ENCODE measurements around the gene POT1.

The POT1 gene

GRCh38 chr7:124781418-124781817 lies 148.2 kb downstream of the POT1 start:
- H3K4me3 ChIP-seq (ENCODE audit: low read depth, low read length) = no peak overlapping the region
- TF ChIP-seq CTCF (IDR thresholded peaks at IDR 0.05; ENCODE audit: low read depth, low read length, missing control alignments) = no peak
- in situ Hi-C loops (cut with HindIII; ENCODE audit: low sequenced_read_pairs) = no loop called here
- DNase-seq (ENCODE audit: low read depth) = no peak

GRCh38 chr7:124780608-124781007 lies 149.0 kb downstream of the POT1 start:
- H3K4me3 ChIP-seq (ENCODE audit: low read depth, low read length) = no peak overlapping the region
- in situ Hi-C loops (cut with HindIII; ENCODE audit: low sequenced_read_pairs) = no loop called here
- DNase-seq (ENCODE audit: low read depth) = no peak
- no peak for TF ChIP-seq CTCF (IDR thresholded peaks at IDR 0.05; ENCODE audit: low read depth, low read length, missing control alignments)

- H3K4me3 ChIP-seq (ENCODE audit: low read depth, low read length) = no peak overlapping the region
- DNase-seq (ENCODE audit: low read depth) = no peak
- in situ Hi-C loops (cut with HindIII; ENCODE audit: low sequenced_read_pairs) = no loop called here
- TF ChIP-seq CTCF (IDR thresholded peaks at IDR 0.05; ENCODE audit: low read depth, low read length, missing control alignments) = no peak
Measured at GRCh38 chr7:124780056-124780455, 149.6 kb downstream of the POT1 start.

GRCh38 chr7:124779620-124780019 lies 150.0 kb downstream of the POT1 start:
- H3K4me3 ChIP-seq (ENCODE audit: low read depth, low read length) = no peak overlapping the region
- in situ Hi-C loops (cut with HindIII; ENCODE audit: low sequenced_read_pairs) = loop anchor here (10.0 kb wide), 1 partner anchor 625 kb away; no protein-coding TSS in a partner anchor
- no peak for DNase-seq (ENCODE audit: low read depth)
- TF ChIP-seq CTCF (IDR thresholded peaks at IDR 0.05; ENCODE audit: low read depth, low read length, missing control alignments) = no peak

- no peak overlapping the region for H3K4me3 ChIP-seq (ENCODE audit: low read depth, low read length)
- no peak for TF ChIP-seq CTCF (IDR thresholded peaks at IDR 0.05; ENCODE audit: low read depth, low read length, missing control alignments)
- in situ Hi-C loops (cut with HindIII; ENCODE audit: low sequenced_read_pairs) = loop anchor here (10.0 kb wide), 1 partner anchor 624 kb away; no protein-coding TSS in a partner anchor
- no peak for DNase-seq (ENCODE audit: low read depth)
Measured at GRCh38 chr7:124779194-124779593, 150.4 kb downstream of the POT1 start.

- no peak overlapping the region for H3K4me3 ChIP-seq (ENCODE audit: low read depth, low read length)
- in situ Hi-C loops (cut with HindIII; ENCODE audit: low sequenced_read_pairs) = loop anchor here (10.0 kb wide), 1 partner anchor 622 kb away; no protein-coding TSS in a partner anchor
- DNase-seq (ENCODE audit: low read depth) = no peak
- TF ChIP-seq CTCF (IDR thresholded peaks at IDR 0.05; ENCODE audit: low read depth, low read length, missing control alignments) = no peak
Measured at GRCh38 chr7:124777268-124777667, 152.4 kb downstream of the POT1 start.

Measured in astrocyte of the cerebellum (primary cell).